AG04449 (cell line): ENCODE measurements around the gene NEUROD2.
"Not testable (repeated sequence)": the region's sequence is repeated elsewhere in the genome, so short reads cannot be mapped to it uniquely, and the experiment has no call there.

Experiments
- CTCF ChIA-PET: fragments of 350-600 bp; formaldehyde crosslinking; extraction: SDS; loops from one replicate; lab custom pipeline; 2021; ENCODE audit warnings: antibody characterized with exemption; lab: Yijun Ruan, JAX
- POLR2A ChIA-PET: fragments of 400-600, 350-600 bp; formaldehyde crosslinking; extraction: SDS; loops from one replicate; lab custom pipeline; 2020; ENCODE audit warnings: antibody characterized with exemption, inconsistent platforms; lab: Yijun Ruan, JAX
- DNase-seq: peaks from one replicate; pipeline ENCODE4 v3.0.0-alpha.2; 2010; ENCODE audit warnings: low read depth, low spot score
- H3K4me3 ChIP-seq: 2 replicates; pipeline ENCODE4 v1.5.1; 2011; ENCODE audit warnings: low read depth, mild to moderate bottlenecking, control low read depth, low read length
- TF ChIP-seq, protein P1 (sequence below): IDR thresholded peaks from one replicate; pipeline ENCODE4 v1.5.1; 2011; ENCODE audit warnings: mild to moderate bottlenecking, moderate library complexity, low read length, control low read depth, inconsistent platforms; ENCODE audit not compliant: insufficient read depth; ENCODE audit errors: missing control alignments

The NEUROD2 gene

DNA sequence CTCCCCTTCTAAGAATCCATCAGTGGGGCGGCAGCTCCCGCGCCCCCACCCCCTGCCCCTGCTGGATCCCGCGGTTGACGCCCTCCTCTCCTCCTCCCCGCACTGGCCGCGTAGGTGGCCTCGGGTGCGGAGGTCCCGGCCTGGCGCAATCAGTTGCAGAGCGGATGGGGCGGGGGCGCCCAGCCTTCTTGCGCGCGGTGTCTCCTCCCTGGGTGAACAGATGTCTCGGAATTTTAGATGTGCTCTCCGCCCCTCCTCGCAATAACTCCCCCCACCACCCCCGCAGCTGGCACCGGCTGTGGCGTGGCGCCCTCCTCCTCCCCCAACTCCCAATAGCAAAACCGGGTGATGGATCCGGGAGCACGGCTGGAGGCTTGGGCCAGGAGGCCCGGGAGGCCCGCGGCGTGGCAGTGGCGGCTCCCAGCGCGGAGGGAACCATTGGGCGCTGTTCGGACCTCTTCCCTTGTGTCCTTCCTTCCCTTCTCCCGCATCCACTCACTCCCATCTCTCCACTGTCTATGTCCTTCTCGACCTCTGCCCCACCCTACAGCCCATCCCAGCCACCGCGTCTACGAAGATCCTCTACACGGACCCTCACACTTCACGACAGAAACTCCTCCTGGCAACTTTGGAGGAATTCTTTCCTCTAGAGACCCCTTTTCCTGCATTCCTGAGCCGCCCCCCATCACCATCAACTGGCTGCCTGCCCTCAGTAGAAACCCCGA lies 11.0 kb downstream of the NEUROD2 start:
- ChIA-PET CTCF (interaction anchor here (1.3 to 4.8 kb wide), 2 partner anchors 20 to 24 kb away, joined by 3 to 37 read pairs; no protein-coding TSS in a partner anchor), POLR2A (no interaction called here)
- TF ChIP-seq, protein P1, sequence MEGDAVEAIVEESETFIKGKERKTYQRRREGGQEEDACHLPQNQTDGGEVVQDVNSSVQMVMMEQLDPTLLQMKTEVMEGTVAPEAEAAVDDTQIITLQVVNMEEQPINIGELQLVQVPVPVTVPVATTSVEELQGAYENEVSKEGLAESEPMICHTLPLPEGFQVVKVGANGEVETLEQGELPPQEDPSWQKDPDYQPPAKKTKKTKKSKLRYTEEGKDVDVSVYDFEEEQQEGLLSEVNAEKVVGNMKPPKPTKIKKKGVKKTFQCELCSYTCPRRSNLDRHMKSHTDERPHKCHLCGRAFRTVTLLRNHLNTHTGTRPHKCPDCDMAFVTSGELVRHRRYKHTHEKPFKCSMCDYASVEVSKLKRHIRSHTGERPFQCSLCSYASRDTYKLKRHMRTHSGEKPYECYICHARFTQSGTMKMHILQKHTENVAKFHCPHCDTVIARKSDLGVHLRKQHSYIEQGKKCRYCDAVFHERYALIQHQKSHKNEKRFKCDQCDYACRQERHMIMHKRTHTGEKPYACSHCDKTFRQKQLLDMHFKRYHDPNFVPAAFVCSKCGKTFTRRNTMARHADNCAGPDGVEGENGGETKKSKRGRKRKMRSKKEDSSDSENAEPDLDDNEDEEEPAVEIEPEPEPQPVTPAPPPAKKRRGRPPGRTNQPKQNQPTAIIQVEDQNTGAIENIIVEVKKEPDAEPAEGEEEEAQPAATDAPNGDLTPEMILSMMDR: no peak
- DNase-seq: no peak
- no peak overlapping the region for H3K4me3 ChIP-seq

DNA sequence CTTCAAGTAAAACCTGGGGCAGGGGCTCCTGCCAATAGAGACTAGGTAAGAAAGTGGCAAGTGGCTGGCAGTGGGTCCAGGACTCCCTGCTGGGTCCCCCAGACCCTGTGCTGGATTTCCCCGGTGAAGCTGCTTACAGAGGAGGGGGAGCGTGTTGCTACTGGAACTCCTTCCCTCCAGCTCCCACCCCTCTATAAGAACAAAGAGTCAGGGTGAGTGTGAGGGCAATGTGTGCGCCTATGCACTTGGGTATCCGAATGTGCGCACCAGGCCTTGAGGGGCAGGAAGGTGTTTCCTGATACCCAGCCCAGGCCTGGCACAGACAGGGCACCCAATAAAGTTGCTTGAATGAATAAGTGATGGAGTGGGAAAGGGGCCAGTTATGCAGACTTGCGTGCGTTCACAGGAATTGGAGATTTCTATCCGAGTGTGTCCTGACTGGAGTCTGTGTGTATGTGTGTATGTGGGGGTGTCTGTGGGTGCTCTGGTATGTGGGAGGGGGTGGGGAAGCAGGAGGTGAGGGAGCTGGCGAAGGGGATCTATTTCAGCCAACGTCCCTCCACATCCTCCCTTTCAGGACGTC lies 11.7 kb downstream of the NEUROD2 start:
- POLR2A ChIA-PET: no interaction called here
- CTCF ChIA-PET: interaction anchor here (1.1 to 1.3 kb wide), 2 partner anchors 20 to 25 kb away, joined by 3 read pairs; no protein-coding TSS in a partner anchor
- DNase-seq: no peak
- H3K4me3 ChIP-seq: no peak overlapping the region
- TF ChIP-seq, protein P1: no peak

DNA sequence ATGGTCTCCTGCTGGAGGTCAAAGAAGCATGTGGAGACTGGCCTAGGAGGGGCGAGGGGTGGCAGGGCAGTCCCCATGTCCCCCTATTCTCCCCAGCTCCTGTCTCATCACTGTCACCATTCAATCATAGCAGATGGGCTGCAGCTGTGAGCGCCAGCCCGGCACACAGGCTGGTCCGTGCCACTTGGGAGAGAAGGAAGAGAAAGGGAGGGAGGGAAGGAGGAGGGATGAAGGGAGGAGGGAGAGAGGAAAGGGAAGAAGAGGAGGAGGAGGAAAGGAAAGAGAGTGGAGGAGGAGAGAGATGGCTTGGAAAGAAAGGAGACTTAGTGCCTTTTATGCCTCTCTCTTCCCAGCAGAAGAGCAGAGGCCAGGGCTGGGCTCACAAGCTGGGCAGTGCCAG lies 12.4 kb downstream of the NEUROD2 start:
- no peak for DNase-seq
- H3K4me3 ChIP-seq: no peak overlapping the region
- ChIA-PET POLR2A (no interaction called here), CTCF (interaction anchor here (1.1 to 1.3 kb wide), 2 partner anchors 19 to 26 kb away, joined by 3 read pairs; no protein-coding TSS in a partner anchor)
- TF ChIP-seq, protein P1: no peak

DNA sequence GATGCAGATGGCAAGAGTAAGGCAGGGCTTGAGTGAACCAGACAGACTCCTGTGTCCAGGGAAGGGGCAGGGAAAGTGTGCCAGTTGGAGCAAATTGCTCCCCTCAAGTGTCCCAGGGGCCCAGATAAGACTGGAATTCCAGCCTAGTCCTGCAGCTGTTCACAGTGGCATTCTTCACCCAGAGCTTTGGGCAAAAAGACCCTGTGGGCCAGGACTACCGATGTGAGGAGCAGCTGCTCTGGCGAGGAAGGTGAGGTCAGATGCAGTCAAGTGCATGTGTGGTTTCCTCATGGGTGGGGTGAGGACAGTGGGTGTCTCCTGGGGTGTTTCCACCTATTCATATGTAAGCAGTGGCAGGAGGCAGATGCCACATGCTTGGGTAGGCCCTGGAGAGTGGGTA lies 14.3 kb downstream of the NEUROD2 start:
- ChIA-PET POLR2A (no interaction called here), CTCF (interaction anchor here (2.0 kb wide), 1 partner anchor 29 kb away, joined by 10 read pairs; no protein-coding TSS in a partner anchor)
- TF ChIP-seq, protein P1: no peak
- no peak overlapping the region for H3K4me3 ChIP-seq
- no peak for DNase-seq

DNA sequence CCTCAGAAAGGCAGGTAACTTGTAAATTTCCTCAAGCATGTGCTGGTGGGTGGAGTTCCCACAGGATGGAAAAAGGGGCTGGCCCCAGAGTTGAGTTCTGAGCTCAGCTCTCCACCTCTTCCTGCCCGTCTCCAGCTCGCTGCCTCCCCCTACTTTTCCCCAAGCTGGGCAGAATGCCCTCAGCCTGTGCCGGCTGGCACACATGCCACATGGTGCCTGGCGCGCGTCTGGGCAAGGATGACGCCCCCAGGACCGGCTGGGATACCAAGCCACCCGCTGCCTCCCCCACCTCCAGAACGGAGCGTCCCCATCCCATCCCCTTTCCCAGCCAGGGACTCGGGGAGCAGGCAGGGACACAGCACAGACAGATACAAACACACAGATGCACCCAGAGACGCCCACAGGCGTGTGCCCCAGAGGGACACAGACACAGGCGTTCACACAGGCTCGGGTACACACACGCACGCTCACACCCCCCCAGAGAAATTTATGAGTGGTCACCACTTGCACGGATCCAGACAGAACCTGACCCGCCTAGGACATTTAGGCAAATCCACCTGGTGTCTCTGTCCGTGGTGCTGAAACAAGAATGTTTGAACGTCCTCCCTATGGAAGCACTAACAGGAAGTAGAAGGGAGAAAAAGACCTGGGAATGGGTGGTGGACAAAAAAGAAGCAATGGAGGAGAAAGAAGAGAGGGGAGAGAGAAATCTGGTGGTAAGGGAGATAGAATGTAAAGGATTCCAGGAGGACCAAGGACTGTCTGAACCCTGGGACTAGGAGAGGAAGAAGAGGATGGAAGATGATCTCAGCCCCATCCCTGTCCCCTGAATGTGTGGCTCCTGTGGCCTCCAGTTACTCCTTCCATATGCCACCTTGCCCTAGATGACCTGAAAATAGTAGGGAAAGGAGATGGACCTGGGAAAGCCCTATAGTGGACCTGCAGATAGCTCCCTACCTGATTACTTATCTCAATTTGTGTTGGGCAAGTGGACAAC lies 15.5 kb downstream of the NEUROD2 start:
- H3K4me3 ChIP-seq: no peak overlapping the region
- ChIA-PET POLR2A (no interaction called here), CTCF (no interaction called here)
- TF ChIP-seq, protein P1: no peak
- no peak for DNase-seq

DNA sequence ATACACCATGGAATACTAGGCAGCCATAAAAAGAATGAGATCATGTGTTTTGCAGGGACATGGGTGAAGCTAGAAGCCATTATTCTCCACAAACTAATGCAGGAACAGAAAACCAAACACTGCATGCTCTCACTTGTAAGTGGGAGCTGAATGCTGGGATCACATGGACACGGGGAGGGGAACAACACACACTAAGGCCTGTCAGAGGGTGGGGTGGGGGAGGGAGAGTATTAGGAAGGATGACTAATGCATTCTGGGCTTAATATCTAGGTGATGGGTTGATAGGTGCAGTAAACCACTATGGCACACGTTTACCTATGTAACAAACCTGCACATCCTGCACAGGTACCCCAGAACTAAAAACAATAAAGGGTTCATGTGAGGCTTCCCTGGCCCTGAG lies 17.5 kb downstream of the NEUROD2 start:
- CTCF ChIA-PET, H3K4me3 ChIP-seq, DNase-seq, POLR2A ChIA-PET: not testable (repeated sequence)
